ENCODE results near the gene ERRFI1. TPM values are rescaled to one million over a fixed set of nuclear protein-coding genes. Genes with fewer than 3 reads are reported as not detected.
"Not testable (repeated sequence)": the region's sequence is repeated elsewhere in the genome, so short reads cannot be mapped to it uniquely, and the experiment has no call there.

Gene ERRFI1
- total RNA-seq, 1 experiment from 2014 or later, result 169 TPM

DNA sequence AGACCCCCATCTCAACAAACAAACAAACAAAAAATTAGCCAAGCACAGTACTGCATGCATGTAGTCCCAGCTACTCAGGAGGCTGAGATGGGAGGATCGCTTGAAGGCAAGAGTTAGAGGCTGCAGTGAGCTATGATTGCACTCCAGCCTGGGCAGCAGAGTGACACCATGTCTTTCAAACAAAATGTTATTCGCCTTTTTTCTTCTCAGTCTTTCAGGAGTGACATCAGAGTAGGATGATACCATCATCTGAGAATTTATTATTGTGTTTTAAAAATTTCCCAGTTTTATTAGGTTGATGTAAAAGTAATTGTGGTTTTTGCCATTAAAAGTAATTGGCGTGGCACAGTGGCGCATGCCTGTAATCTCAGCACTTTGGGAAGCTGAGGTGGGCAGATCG is 53.8 kb downstream of the ERRFI1 start:
- DNase-seq (ENCODE audit: low read depth), result no peak

DNA sequence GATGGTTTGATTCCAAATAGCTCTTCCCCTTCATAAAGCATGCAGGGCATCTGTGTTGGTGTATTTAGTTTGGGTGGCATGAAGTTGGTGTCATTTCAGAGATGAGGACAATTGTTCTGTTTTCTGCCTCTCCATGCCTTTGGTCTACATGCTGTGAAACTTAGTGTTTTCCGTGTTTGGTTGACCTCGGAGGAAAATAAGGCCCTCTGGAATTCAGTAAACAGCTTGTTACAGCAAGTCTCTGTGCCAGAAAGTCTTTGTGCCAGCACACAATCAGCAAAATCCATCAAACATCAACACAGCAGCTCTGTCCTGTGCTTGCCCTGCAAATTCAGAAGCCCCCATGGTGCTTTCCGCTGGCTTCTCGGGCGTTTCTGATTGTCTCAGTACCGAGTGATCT is 55.1 kb downstream of the ERRFI1 start:
- no peak for DNase-seq (ENCODE audit: low read depth)

DNA sequence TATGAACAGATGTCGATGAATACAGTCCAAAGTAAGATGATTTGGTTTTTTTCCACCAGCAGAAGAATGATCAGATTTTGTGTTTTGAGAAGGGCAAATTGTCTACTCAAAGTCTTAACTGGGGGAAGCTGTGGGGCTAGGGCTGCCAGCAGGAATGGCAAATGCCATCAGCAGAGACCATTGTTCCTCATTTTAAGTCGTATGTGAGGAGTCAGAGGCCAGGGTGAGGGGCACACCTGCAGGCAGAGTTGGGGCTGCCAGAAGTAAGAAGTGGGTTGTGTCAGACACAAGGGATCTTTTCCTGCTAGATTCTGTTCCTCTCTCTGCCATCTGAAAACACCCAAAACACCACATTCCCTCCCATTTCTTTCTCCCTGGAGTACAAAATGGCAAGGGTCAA is 55.9 kb downstream of the ERRFI1 start:
- no peak for DNase-seq (ENCODE audit: low read depth)

DNA sequence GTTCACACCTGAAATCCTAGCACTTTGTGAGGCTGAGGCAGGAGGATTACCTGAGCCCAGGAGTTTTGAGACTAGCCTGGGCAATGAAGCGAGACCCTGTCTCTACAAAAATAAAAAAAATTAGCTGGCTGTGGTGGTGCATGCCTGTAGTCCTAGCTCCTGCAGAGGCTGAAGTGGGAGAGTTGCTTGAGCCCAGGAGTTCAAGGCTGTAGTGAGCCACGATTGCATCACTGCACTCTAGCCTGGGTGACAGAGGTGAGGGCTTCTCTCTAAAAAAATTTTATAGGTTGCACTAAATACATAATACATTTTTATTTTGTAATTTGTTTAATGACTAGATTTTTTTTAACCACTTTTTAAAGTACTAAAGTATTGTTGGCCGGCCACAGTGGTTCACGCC is 58.5 kb downstream of the ERRFI1 start:
- no peak for DNase-seq (ENCODE audit: low read depth)

DNA sequence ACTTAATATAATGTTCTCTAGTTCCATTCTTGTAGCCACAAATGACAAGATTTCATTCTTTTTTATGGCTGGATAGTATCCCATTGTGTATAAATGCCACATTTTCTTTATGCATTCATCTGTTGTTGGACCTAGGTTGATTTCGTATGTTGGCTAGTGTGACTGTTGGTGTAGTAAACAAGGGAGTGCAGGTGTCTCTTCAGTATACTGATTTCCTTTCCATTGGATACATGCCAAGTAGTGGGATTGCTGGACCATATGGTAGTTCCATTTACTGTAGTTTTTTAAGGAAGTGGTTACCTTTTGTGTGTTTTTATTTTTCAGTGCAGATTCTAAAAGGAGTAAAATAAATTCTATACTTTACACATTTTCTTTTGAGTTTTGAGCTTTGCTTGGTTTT is 58.9 kb downstream of the ERRFI1 start:
- DNase-seq (ENCODE audit: low read depth), result no peak

DNA sequence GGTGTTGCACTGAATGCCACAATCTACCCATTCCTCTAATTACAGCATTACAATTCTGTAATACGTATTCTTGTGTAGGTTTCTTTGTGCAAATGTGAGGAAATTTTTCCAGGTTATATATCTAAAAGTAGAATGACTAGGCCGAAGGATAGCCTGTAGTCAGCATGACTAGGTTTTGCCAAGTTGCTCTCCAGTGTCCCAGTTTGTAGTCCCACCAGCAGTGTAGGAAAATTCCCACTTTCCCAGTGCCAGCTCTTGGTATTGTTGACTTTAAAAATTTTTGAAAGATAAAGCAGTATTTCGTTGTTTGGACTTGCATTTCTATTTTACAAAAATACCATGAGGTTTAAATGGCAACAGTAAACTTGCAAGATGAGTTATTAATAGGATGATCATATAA is 61.6 kb downstream of the ERRFI1 start:
- DNase-seq (ENCODE audit: low read depth), result no peak

DNA sequence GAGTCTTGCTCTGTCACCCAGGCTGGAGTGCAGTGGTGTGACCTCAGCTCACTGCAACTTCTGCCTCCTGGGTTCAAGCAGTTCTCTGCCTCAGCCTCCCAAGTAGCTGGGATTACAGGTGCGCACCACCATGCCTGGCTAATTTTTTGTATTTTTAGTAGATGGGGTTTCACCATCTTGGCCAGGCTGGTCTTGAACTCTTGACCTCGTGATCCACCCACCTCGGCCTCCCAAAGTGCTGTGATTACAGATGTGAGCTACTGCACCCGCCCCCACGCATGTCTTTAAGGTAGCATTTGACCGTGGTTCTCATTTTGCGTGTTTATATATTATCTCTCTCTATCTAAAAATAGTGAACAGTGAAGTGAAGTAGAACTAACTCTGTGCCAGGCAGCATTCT is 62.3 kb downstream of the ERRFI1 start:
- not testable (repeated sequence) for DNase-seq (ENCODE audit: low read depth)

DNA sequence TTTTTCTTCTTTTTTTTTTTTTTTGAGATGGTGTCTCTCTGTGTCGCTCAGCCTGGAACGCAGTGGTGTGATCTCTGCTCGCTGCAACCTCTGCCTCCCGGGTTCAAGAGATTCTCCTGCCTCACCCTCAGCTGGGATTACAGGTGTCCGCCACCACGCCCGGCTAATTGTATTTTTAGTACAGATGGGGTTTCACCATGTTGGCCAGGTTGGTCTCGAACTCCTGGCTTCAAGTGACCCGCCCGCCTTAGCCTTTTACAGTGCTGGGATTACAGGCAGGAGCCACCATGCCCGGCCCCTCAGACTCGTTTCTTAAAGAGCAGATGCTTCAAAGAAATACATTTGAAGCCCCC is 62.8 kb downstream of the ERRFI1 start:
- DNase-seq (ENCODE audit: low read depth), result not testable (repeated sequence)

DNA sequence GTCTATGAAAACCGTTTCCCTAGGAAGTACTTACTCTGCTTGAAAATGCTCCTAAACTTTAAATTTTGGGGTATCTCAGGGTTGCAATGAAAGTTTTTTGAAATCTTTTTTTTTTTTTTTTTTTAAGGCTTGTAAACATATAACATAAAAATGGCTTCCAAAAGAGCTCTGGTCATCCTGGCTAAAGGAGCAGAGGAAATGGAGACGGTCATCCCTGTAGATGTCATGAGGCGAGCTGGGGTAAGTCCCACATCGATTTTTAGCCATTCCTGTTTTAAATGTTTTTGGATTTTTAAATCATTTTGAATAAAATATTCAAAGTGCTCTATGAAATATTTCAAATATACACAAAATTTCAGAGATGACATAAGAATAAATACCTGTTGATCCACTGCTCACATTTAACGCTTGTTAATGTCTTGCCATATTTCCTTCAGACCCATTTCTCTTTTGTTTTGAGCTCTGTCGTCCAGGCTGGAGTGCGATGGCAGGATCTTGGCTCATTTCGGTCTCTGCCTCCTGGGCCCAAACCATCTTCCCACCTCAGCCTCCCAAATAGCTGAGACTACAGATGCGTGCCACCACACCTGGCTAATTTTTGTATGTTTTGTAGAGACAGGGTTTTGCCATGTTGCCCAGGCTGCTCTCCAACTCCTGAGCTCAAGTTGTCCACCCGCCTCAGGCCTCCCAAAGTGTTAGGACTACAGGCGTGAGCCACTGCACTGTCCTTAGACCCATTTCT is 63.3 kb downstream of the ERRFI1 start:
- no peak for DNase-seq (ENCODE audit: low read depth)

DNA sequence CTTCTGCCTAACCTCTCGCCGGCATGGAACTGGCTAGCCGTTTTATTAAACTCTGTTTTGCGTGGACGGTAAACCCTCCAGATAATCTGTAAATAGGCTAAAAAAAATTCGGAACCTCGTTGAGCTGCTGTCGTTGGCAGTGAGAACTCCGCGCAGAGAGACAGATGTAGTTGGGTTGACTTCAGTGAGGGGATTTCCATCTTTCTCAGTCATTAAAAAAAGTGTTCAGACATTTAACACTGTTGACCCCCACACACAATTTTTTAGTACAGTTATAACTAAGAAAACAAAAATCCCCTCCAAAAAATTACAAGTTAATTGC is 64.1 kb downstream of the ERRFI1 start:
- DNase-seq (ENCODE audit: low read depth), result no peak

Small RNA genes within 50 kb of the gene (small RNA-seq; reads per million reads assigned to genes)
- gene RF00019, result not detected

Other genes with a start within 250 kb of the ERRFI1 start
- gene PER3, start 242.0 kb downstream of the ERRFI1 start, total RNA-seq (2014; rRNA removed; shearing (Covaris generic)), result 2.7 and 3.6 TPM in 2 replicates
- not detected in 2 replicates for gene UTS2, start 173.2 kb downstream of the ERRFI1 start, total RNA-seq (2014; rRNA removed; shearing (Covaris generic))
- 1.3 and 2.8 TPM in 2 replicates for gene TNFRSF9, start 85.5 kb downstream of the ERRFI1 start, total RNA-seq (2014; rRNA removed; shearing (Covaris generic))
- 274 and 280 TPM in 2 replicates for gene PARK7, start 64.6 kb downstream of the ERRFI1 start, total RNA-seq (2014; rRNA removed; shearing (Covaris generic))

Data from HT1080 (cell line).